Liver (tissue), 9 donors: ENCODE measurements around the gene TRIM25. TPM values are rescaled to one million over a fixed set of nuclear protein-coding genes. Genes with fewer than 3 reads are reported as not detected.

Experiments
- DNase-seq: peaks from one replicate; pipeline ENCODE4 v3.0.0-alpha.2; 2017; ENCODE audit warnings: low spot score
- H3K27ac ChIP-seq, 2 donors: one replicate each; pipeline ENCODE4 v1.7.0; 2013; ENCODE audit warnings: inconsistent platforms in 2 of 2, low read length in 2 of 2, control low read depth in 1 of 2, low read depth in 1 of 2, mild to moderate bottlenecking in 1 of 2
- H3K27me3 ChIP-seq, 4 donors: one replicate each; pipeline versions ENCODE4 v1.6.1 to v1.7.0; 2013; ENCODE audit warnings: low read length in 3 of 4, inconsistent platforms in 1 of 4, mild to moderate bottlenecking in 1 of 4, moderate library complexity in 1 of 4; ENCODE audit not compliant: control insufficient read depth in 4 of 4, insufficient read depth in 4 of 4
- H3K36me3 ChIP-seq, 4 donors: one replicate each; pipeline versions ENCODE4 v1.6.1 to v1.7.0; 2013; ENCODE audit warnings: low read length in 3 of 4, mild to moderate bottlenecking in 3 of 4, low read depth in 1 of 4, moderate library complexity in 1 of 4; ENCODE audit not compliant: control insufficient read depth in 4 of 4, insufficient read depth in 3 of 4
- H3K4me1 ChIP-seq, 4 donors: one replicate each; pipeline versions ENCODE4 v1.6.1 to v1.7.0; 2013; ENCODE audit warnings: low read length in 3 of 4, mild to moderate bottlenecking in 3 of 4, moderate library complexity in 1 of 4; ENCODE audit not compliant: control insufficient read depth in 4 of 4, insufficient read depth in 4 of 4
- H3K4me3 ChIP-seq, 3 donors: one replicate each; pipeline versions ENCODE4 v1.6.1 to v1.7.0; 2013; ENCODE audit warnings: low read length in 3 of 3, control low read depth in 1 of 3, low read depth in 1 of 3, mild to moderate bottlenecking in 1 of 3
- H3K9ac ChIP-seq, 2 donors: one replicate each; pipeline ENCODE4 v1.7.0; 2013; ENCODE audit warnings: low read length in 2 of 2, mild to moderate bottlenecking in 2 of 2, moderate library complexity in 2 of 2, control low read depth in 1 of 2, low read depth in 1 of 2
- H3K9me3 ChIP-seq, 4 donors: one replicate each; pipeline versions ENCODE4 v1.6.1 to v1.7.0; 2013; ENCODE audit warnings: low read length in 3 of 4; ENCODE audit not compliant: control insufficient read depth in 4 of 4
- ATF3 ChIP-seq: IDR thresholded peaks from 2 replicates; pipeline ENCODE4 v1.6.1; 2016; ENCODE audit warnings: antibody characterized with exemption
- CTCF ChIP-seq: fragments of 150-350 bp; IDR thresholded peaks from 2 replicates; pipeline ENCODE4 v1.5.1; 2017; ENCODE audit warnings: improper control_type of control experiment, low read depth, low read length; ENCODE audit not compliant: missing input control
- FOXA2 ChIP-seq: IDR thresholded peaks from 2 replicates; pipeline ENCODE4 v1.6.1; 2016; ENCODE audit warnings: antibody characterized with exemption
- HNF4G ChIP-seq: IDR thresholded peaks from 2 replicates; pipeline ENCODE4 v1.6.1; 2016; ENCODE audit warnings: antibody characterized with exemption
- JUND ChIP-seq, 2 donors: IDR thresholded peaks; 2 replicates each; pipeline ENCODE4 v1.6.1; 2016; ENCODE audit warnings: antibody characterized with exemption in 2 of 2
- RAD21 ChIP-seq, 2 donors: IDR thresholded peaks; 2 replicates each; pipeline ENCODE4 v1.6.1; 2016; ENCODE audit warnings: antibody characterized with exemption in 2 of 2, mild to moderate bottlenecking in 2 of 2
- REST ChIP-seq: IDR thresholded peaks from 2 replicates; pipeline ENCODE4 v1.6.1; 2016; ENCODE audit warnings: antibody characterized with exemption, mild to moderate bottlenecking
- RXRA ChIP-seq, 2 donors: IDR thresholded peaks; 2 replicates each; pipeline ENCODE4 v1.6.1; 2017 to 2018; ENCODE audit warnings: antibody characterized with exemption in 2 of 2, mild to moderate bottlenecking in 1 of 2
- SP1 ChIP-seq: IDR thresholded peaks from 2 replicates; pipeline ENCODE4 v1.6.1; 2018; ENCODE audit warnings: antibody characterized with exemption, mild to moderate bottlenecking
- YY1 ChIP-seq: IDR thresholded peaks from 2 replicates; pipeline ENCODE4 v1.6.1; 2016; ENCODE audit warnings: antibody characterized with exemption, mild to moderate bottlenecking
- ZBTB33 ChIP-seq: IDR thresholded peaks from 2 replicates; pipeline ENCODE4 v1.6.1; 2016; ENCODE audit warnings: antibody characterized with exemption
- WGBS: extraction: QIAGEN DNeasy Blood & Tissue Kit; methylation state at CpG from one replicate; pipeline ENCODE4 v1.1.7; 2013; 5-methylcytosine and 5-hydroxymethylcytosine counted together
- polyA plus RNA-seq, 2 donors: library from polyadenylated mRNA; stranded (reverse) in 1 of 2; unstranded in 1 of 2; fragments of 200-250 nt in 1 of 2; fragments of >200 nt in 1 of 2; fragmentation: Nextera tagmentation in 1 of 2; extraction: Ambion mirVana in 1 of 2; gene quantifications; one replicate each; pipeline versions ENCODE4 v1.2.1 to v1.2.3, GENCODE V29; 2013 to 2015
- total RNA-seq, 2 donors: library from RNA; depleted of rRNA; stranded (reverse); fragments of >200 nt; gene quantifications; one replicate each; pipeline ENCODE4 v1.2.3, GENCODE V29; 2014
- donor health status: healthy.
- donor health status: healthy.
- donor health status: healthy.
- donor health status: healthy.
- donor health status: healthy.

TRIM25 gene
- total and polyA plus RNA-seq, 4 donors: 10.8 to 64.5 (median 15.6) TPM

GRCh38 chr17:56945938-56946505, 32.2 kb upstream of the TRIM25 start:
- DNase-seq: no peak
- no peak overlapping the region for H3K9ac ChIP-seq
- peaks cover 6 to 44% (median 21%) of the 10 kb centered on the region in 4 donors for H3K36me3 ChIP-seq
- WGBS: 95% methylated on average over 3 of the region's 3 CpGs
- no peak overlapping the region for H3K4me3 ChIP-seq
- H3K27me3 ChIP-seq: no peaks in the 10 kb centered on the region
- H3K27ac ChIP-seq: no peak overlapping the region
- TF ChIP-seq ATF3 (no peak), CTCF (no peak), HNF4G (no peak), JUND (IDR thresholded peaks at IDR 0.05) (no peak), ZBTB33 (no peak), RXRA (IDR thresholded peaks at IDR 0.05) (no peak), YY1 (no peak), REST (no peak), RAD21 (IDR thresholded peaks at IDR 0.05) (no peak), FOXA2 (no peak)
- H3K4me1 ChIP-seq: no peaks in the 10 kb centered on the region
- H3K9me3 ChIP-seq: no peaks in the 10 kb centered on the region

- H3K4me3 ChIP-seq: no peak overlapping the region
- TF ChIP-seq SP1 (no peak), REST (no peak)
- no peak overlapping the region for H3K9ac ChIP-seq
- 92% methylated on average over 10 of the region's 10 CpGs for WGBS
- no peaks in the 10 kb centered on the region for H3K9me3 ChIP-seq
- peaks cover 6 to 30% (median 20%) of the 10 kb centered on the region in 4 donors for H3K36me3 ChIP-seq
- H3K4me1 ChIP-seq: peaks cover 0 to 3% (median 0%) of the 10 kb centered on the region in 4 donors
- no peak for DNase-seq
- H3K27me3 ChIP-seq: no peaks in the 10 kb centered on the region
- no peak overlapping the region for H3K27ac ChIP-seq
Measured at GRCh38 chr17:56943505-56944125, 29.8 kb upstream of the TRIM25 start.
